Dendritic cell treated with granulocyte-macrophage colony-stimulating factor and Interleukin-4, amounts not matched to agents 40 ng/mL and 50 ng/mL, for 4 days (primary cell): ENCODE results near the gene SLC2A4.
A peak's percentile ranks its signal among the peaks of the same experiment; 100 is the strongest.
"Not testable (repeated sequence)": the region's sequence is repeated elsewhere in the genome, so short reads cannot be mapped to it uniquely, and the experiment has no call there.

Source experiments
- H3K27ac Mint-ChIP-seq: one replicate; pipeline ENCODE4 v1.8.0; 2022; ENCODE audit warnings: mild to moderate bottlenecking, mixed read lengths
- H3K27me3 Mint-ChIP-seq: one replicate; pipeline ENCODE4 v1.8.0; 2022; ENCODE audit warnings: mild to moderate bottlenecking, mixed read lengths
- H3K36me3 Mint-ChIP-seq: one replicate; pipeline ENCODE4 v1.8.0; 2022; ENCODE audit warnings: low read depth, mixed read lengths
- H3K4me1 Mint-ChIP-seq: one replicate; pipeline ENCODE4 v1.8.0; 2022; ENCODE audit warnings: low read depth, mixed read lengths
- H3K4me3 Mint-ChIP-seq: one replicate; pipeline ENCODE4 v1.8.0; 2022; ENCODE audit warnings: mild to moderate bottlenecking, moderate library complexity, mixed read lengths
- H3K9me3 Mint-ChIP-seq: one replicate; pipeline ENCODE4 v1.8.0; 2022; ENCODE audit warnings: mixed read lengths
- intact Hi-C: fragments of 100-400 bp; cut with micrococcal nuclease; formaldehyde crosslinking; loops from one replicate; pipeline ENCODE4 v1.15.0; 2022

The SLC2A4 gene

GRCh38 chr17:7335765-7336164 lies 54.2 kb downstream of the SLC2A4 start:
- not testable (repeated sequence) for H3K9me3 Mint-ChIP-seq, H3K27me3 Mint-ChIP-seq
- intact Hi-C loops: loop anchor here (10.0 kb wide), 1 partner anchor 51 kb away; the partner anchor contains the start of gene SLC2A4
- H3K27ac Mint-ChIP-seq: peak overlapping the region; percentile 73
- H3K4me1 Mint-ChIP-seq: peaks cover 67% of the 10 kb centered on the region
- H3K36me3 Mint-ChIP-seq: peaks cover 21% of the 10 kb centered on the region
- H3K4me3 Mint-ChIP-seq: peak overlapping the region; percentile 80

- peaks cover 60% of the 10 kb centered on the region for H3K4me1 Mint-ChIP-seq
- H3K9me3 Mint-ChIP-seq: no peaks in the 10 kb centered on the region
- intact Hi-C loops: loop anchor here (10.0 kb wide), 1 partner anchor 52 kb away; the partner anchor contains the start of gene SLC2A4
- peak within 1 kb of the TSS; percentile 73 for H3K27ac Mint-ChIP-seq
- peaks cover 27% of the 10 kb centered on the region for H3K36me3 Mint-ChIP-seq
- H3K4me3 Mint-ChIP-seq: peak within 1 kb of the TSS; percentile 80
- H3K27me3 Mint-ChIP-seq: no peaks in the 10 kb centered on the region
Measured at GRCh38 chr17:7336240-7337175, 55.0 kb downstream of the SLC2A4 start, which contains the start of gene ACAP1. ACAP1 (plus strand) TSS chr17:7336529; CDS start chr17:7336735, 206 bp downstream.

GRCh38 chr17:7337600-7337999 lies 56.1 kb downstream of the SLC2A4 start:
- H3K4me3 Mint-ChIP-seq: peak overlapping the region; percentile 80
- intact Hi-C loops: loop anchor here (10.0 kb wide), 1 partner anchor 53 kb away; the partner anchor contains the start of gene SLC2A4

More at GRCh38 chr17:7337600-7337999, 56.1 kb downstream of the SLC2A4 start:
- peak overlapping the region; percentile 73 for H3K27ac Mint-ChIP-seq
- not testable (repeated sequence) for H3K9me3 Mint-ChIP-seq, H3K27me3 Mint-ChIP-seq
- H3K4me1 Mint-ChIP-seq: peaks cover 49% of the 10 kb centered on the region
- peaks cover 38% of the 10 kb centered on the region for H3K36me3 Mint-ChIP-seq
